ENCODE data around the gene STX2. TPM values are rescaled to one million over a fixed set of nuclear protein-coding genes. Genes with fewer than 3 reads are reported as not detected.

Gene STX2
- total and polyA plus RNA-seq, 2 donors (not counting 3 experiments of a cell fraction or from before 2014, with no cell fraction given) = 26.2 to 32.6 TPM

- Histone ChIP-seq H3K9me3 (replicated peaks; ENCODE audit: control insufficient read depth, insufficient read depth, low read length) (peaks cover 3% of the 10 kb centered on the region), H3K4me2 (ENCODE audit: insufficient read depth, low read length) (no peak overlapping the region), H3K4me3 (replicated peaks in 1 of 3; ENCODE audit: insufficient read depth in 1 of 3, low read depth in 1 of 3, low read length in 3 of 3) (no peak overlapping the region), H4K20me1 (replicated peaks; ENCODE audit: control insufficient read depth, extremely low read depth, insufficient read depth, low read length) (no peaks in the 10 kb centered on the region), H2AFZ (ENCODE audit: low read depth, low read length) (no peak overlapping the region), H3K36me3 (ENCODE audit: control insufficient read depth in 2 of 2, extremely low read depth in 1 of 2, insufficient read depth in 2 of 2, low read length in 2 of 2) (no peaks in the 10 kb centered on the region), H3K27ac (ENCODE audit: insufficient read depth, low read depth, low read length) (no peak overlapping the region), H3K9me1 (replicated peaks; ENCODE audit: control insufficient read depth, extremely low read depth, insufficient read depth, low read length) (no peaks in the 10 kb centered on the region), H3K27me3 (ENCODE audit: control insufficient read depth in 2 of 2, insufficient read depth in 2 of 2, low read length in 2 of 2) (no peaks in the 10 kb centered on the region), H3K9ac (replicated peaks; ENCODE audit: extremely low read depth, insufficient read depth, low read length) (no peak overlapping the region), H3K4me1 (ENCODE audit: control insufficient read depth, extremely low read depth, insufficient read depth, low read length) (no peaks in the 10 kb centered on the region), H3K79me2 (ENCODE audit: control insufficient read depth, insufficient read depth, low read length) (no peaks in the 10 kb centered on the region)
- ChIA-PET POLR2A (no interaction called here), CTCF (no interaction called here)
- DNase-seq (ENCODE audit: low read depth, low spot score) (no peak), FAIRE-seq (no peak)
- TF ChIP-seq FOS (IDR thresholded peaks at IDR 0.05; ENCODE audit: borderline replicate concordance, insufficient read depth, low read length) (no peak), GATA2 (IDR thresholded peaks at IDR 0.05; ENCODE audit: insufficient read depth, insufficient read length, low read depth, low read length) (no peak), CTCF (IDR thresholded peaks at IDR 0.05; ENCODE audit: extremely low read depth in 1 of 2, insufficient read depth in 1 of 2, low read depth in 1 of 2, low read length in 2 of 2) (peak in 1 of 2 donors; percentile 35), MYC (IDR thresholded peaks at IDR 0.05; ENCODE audit: low read depth, low read length) (no peak), MAX (IDR thresholded peaks at IDR 0.05; ENCODE audit: insufficient read depth, insufficient read length) (no peak)
- BruUV-seq (replicated peaks) = no TSS peak
- intact Hi-C loops (cut with micrococcal nuclease) = loop anchor here (1.0 to 10.0 kb wide), 2 partner anchors 58 to 373 kb away; no protein-coding TSS in a partner anchor
- dilution Hi-C loops (cut with MboI; ENCODE audit: extremely low pct_ligation_motif_present, low sequenced_read_pairs) = no loop called here
Measured at GRCh38 chr12:130761537-130762318, 77.3 kb downstream of the STX2 start.
